ENCODE results near the gene RAP1GDS1.

- no peak for TF ChIP-seq CTCF (conservative IDR thresholded peaks at IDR 0.05; ENCODE audit: low read depth, low read length)
- no peak for TF ChIP-seq EZH2 (IDR thresholded peaks at IDR 0.05; ENCODE audit: low read length, unreplicated experiment)
- no peak for TF ChIP-seq EZH2phosphoT487 (IDR thresholded peaks at IDR 0.05; ENCODE audit: borderline replicate concordance, low read length)
These were observed 132.9 kb downstream of the RAP1GDS1 start for GRCh38 chr4:98394134-98394533.
